NCI-H460 (cell line): Measurements from ENCODE around the gene ZW10. TPM values are rescaled to one million over a fixed set of nuclear protein-coding genes. Genes with fewer than 3 reads are reported as not detected.
"Not testable (repeated sequence)": the region's sequence is repeated elsewhere in the genome, so short reads cannot be mapped to it uniquely, and the experiment has no call there.

ENCODE experiments used
- DNase-seq: peaks from one replicate; pipeline ENCODE4 v3.0.0-alpha.2; 2016; ENCODE audit warnings: low read depth; ENCODE audit errors: extremely low read depth
- polyA plus RNA-seq: library from polyadenylated mRNA; depleted of rRNA; stranded (reverse); fragments of >200 nt; gene quantifications from 2 replicates; pipeline ENCODE4 v1.2.3, GENCODE V29; 2014; cell fraction: nucleus; rRNA removed
- total RNA-seq: library from RNA; depleted of rRNA; stranded (reverse); fragments of >200 nt; shearing (Covaris generic); gene quantifications from 2 replicates; pipeline ENCODE4 v1.2.3, GENCODE V29; 2014; rRNA removed

Gene ZW10
- total RNA-seq = 14.3 and 15.0 TPM in 2 replicates
- 9.6 and 11.1 TPM in 2 replicates for polyA plus RNA-seq

- peak; percentile 92 for DNase-seq
Measured at GRCh38 chr11:113773416-113774173, at the start of gene ZW10. ZW10 (minus strand) TSS chr11:113773692; CDS start chr11:113773666, 26 bp downstream.

- DNase-seq = no peak
Measured at GRCh38 chr11:113818426-113818825, 44.9 kb upstream of the ZW10 start.

- DNase-seq = no peak
Measured at GRCh38 chr11:113817626-113818025, 44.1 kb upstream of the ZW10 start.

GRCh38 chr11:113817162-113817561, 43.7 kb upstream of the ZW10 start:
- no peak for DNase-seq

- DNase-seq = no peak
Measured at GRCh38 chr11:113814181-113814580, 40.7 kb upstream of the ZW10 start.

GRCh38 chr11:113808931-113809330, 35.4 kb upstream of the ZW10 start:
- no peak for DNase-seq

- peak; percentile 19 for DNase-seq
Measured at GRCh38 chr11:113806406-113806805, 32.9 kb upstream of the ZW10 start.

- no peak for DNase-seq
Measured at GRCh38 chr11:113805640-113806039, 32.1 kb upstream of the ZW10 start.

GRCh38 chr11:113802621-113803020, 29.1 kb upstream of the ZW10 start:
- DNase-seq = no peak

GRCh38 chr11:113796663-113797259, 23.3 kb upstream of the ZW10 start:
- DNase-seq = peak; percentile 21

GRCh38 chr11:113789675-113790320, 16.3 kb upstream of the ZW10 start:
- DNase-seq = no peak

- not testable (repeated sequence) for DNase-seq
Measured at GRCh38 chr11:113789016-113789415, 15.5 kb upstream of the ZW10 start.

- DNase-seq = no peak
Measured at GRCh38 chr11:113782134-113782533, 8.6 kb upstream of the ZW10 start.

GRCh38 chr11:113781682-113782081, 8.2 kb upstream of the ZW10 start:
- DNase-seq = no peak

GRCh38 chr11:113779496-113779895, 6.0 kb upstream of the ZW10 start, which contains the start of gene CLDN25:
CLDN25 (plus strand) TSS chr11:113779796; CDS start chr11:113779796, 0 bp downstream.
- DNase-seq = no peak

GRCh38 chr11:113778111-113778910, 4.8 kb upstream of the ZW10 start:
- DNase-seq = no peak

GRCh38 chr11:113774174-113774503, 647 bp upstream of the ZW10 start:
- DNase-seq = no peak

- peak; percentile 1 for DNase-seq
Measured at GRCh38 chr11:113773092-113773415, 438 bp downstream of the ZW10 start.

GRCh38 chr11:113771964-113772363, 1.5 kb downstream of the ZW10 start:
- DNase-seq = no peak

GRCh38 chr11:113764527-113765219, 8.8 kb downstream of the ZW10 start:
- no peak for DNase-seq
